GM19372 (cell line): ENCODE results near the gene ST6GAL1.
A peak's percentile ranks its signal among the peaks of the same experiment; 100 is the strongest.

Experiments
- ATAC-seq: cut with Tn5 transposase; IDR thresholded peaks from one replicate; pipeline ENCODE4 v1.9.1; 2021; ENCODE audit warnings: mild to moderate bottlenecking, low read depth, moderate library complexity; ENCODE audit not compliant: unreplicated experiment

ST6GAL1 gene

GRCh38 chr3:186915806-186916796, 14.2 kb upstream of the ST6GAL1 start:
- no peak for ATAC-seq

GRCh38 chr3:186917512-186918312, 12.6 kb upstream of the ST6GAL1 start:
- ATAC-seq, result no peak

- ATAC-seq, result no peak
These were observed 10.0 kb upstream of the ST6GAL1 start for GRCh38 chr3:186920301-186920700.

GRCh38 chr3:186920796-186921195, 9.5 kb upstream of the ST6GAL1 start:
- ATAC-seq, result no peak

- ATAC-seq, result no peak
These were observed 8.7 kb upstream of the ST6GAL1 start for GRCh38 chr3:186921578-186921977.

GRCh38 chr3:186922224-186922623, 8.1 kb upstream of the ST6GAL1 start:
- ATAC-seq, result no peak

- no peak for ATAC-seq
These were observed 7.5 kb upstream of the ST6GAL1 start for GRCh38 chr3:186922790-186923189.

- no peak for ATAC-seq
These were observed 7.1 kb upstream of the ST6GAL1 start for GRCh38 chr3:186923241-186923640.

- ATAC-seq, result no peak
These were observed 4.5 kb upstream of the ST6GAL1 start for GRCh38 chr3:186925826-186926225.

- no peak for ATAC-seq
These were observed 1.1 kb upstream of the ST6GAL1 start for GRCh38 chr3:186929186-186929585.

GRCh38 chr3:186929685-186930084, 641 bp upstream of the ST6GAL1 start:
- no peak for ATAC-seq

GRCh38 chr3:186930641-186931531, 560 bp downstream of the ST6GAL1 start:
- ATAC-seq, result peak; percentile 62

GRCh38 chr3:186931532-186932280, 1.4 kb downstream of the ST6GAL1 start:
- peak; percentile 28 for ATAC-seq

- ATAC-seq, result no peak
These were observed 2.2 kb downstream of the ST6GAL1 start for GRCh38 chr3:186932281-186933181.

GRCh38 chr3:186933816-186934215, 3.5 kb downstream of the ST6GAL1 start:
- ATAC-seq, result no peak

GRCh38 chr3:186935133-186935532, 4.8 kb downstream of the ST6GAL1 start:
- ATAC-seq, result no peak

- ATAC-seq, result no peak
These were observed 6.9 kb downstream of the ST6GAL1 start for GRCh38 chr3:186937017-186937875.

GRCh38 chr3:186938716-186939115, 8.4 kb downstream of the ST6GAL1 start:
- no peak for ATAC-seq
